Neuron (in vitro differentiated cells): ENCODE measurements around the gene ZIC1.

Experiments used
- H2AFZ ChIP-seq: one replicate; pipeline ENCODE4 v1.6.1; 2013; ENCODE audit warnings: low read depth, mild to moderate bottlenecking, inconsistent platforms, low read length, moderate library complexity
- H3K27me3 ChIP-seq: one replicate; pipeline ENCODE4 v1.6.1; 2013; ENCODE audit warnings: low read length; ENCODE audit not compliant: insufficient read depth
- H3K36me3 ChIP-seq: one replicate; pipeline ENCODE4 v1.6.1; 2013; ENCODE audit warnings: low read length; ENCODE audit not compliant: insufficient read depth
- H3K4me1 ChIP-seq: one replicate; pipeline ENCODE4 v1.6.1; 2013; ENCODE audit warnings: low read length; ENCODE audit not compliant: insufficient read depth
- H3K4me3 ChIP-seq: 2 replicates; pipeline ENCODE4 v1.5.1; 2013; ENCODE audit warnings: mild to moderate bottlenecking, low read length, moderate library complexity
- H3K9me3 ChIP-seq: one replicate; pipeline ENCODE4 v1.6.1; 2013; ENCODE audit warnings: low read length

The ZIC1 gene

GRCh38 chr3:147421184-147421912 is 12.2 kb downstream of the ZIC1 start:
- H3K9me3 ChIP-seq: peaks cover 17% of the 10 kb centered on the region

GRCh38 chr3:147422196-147422595 is 13.0 kb downstream of the ZIC1 start:
- H3K9me3 ChIP-seq: peaks cover 17% of the 10 kb centered on the region
- no peaks in the 10 kb centered on the region for H3K27me3 ChIP-seq
- H3K36me3 ChIP-seq: no peaks in the 10 kb centered on the region
- no peak overlapping the region for H3K4me3 ChIP-seq
- no peak overlapping the region for H2AFZ ChIP-seq
- H3K4me1 ChIP-seq: no peaks in the 10 kb centered on the region

More at GRCh38 chr3:147421184-147421912, 12.2 kb downstream of the ZIC1 start:
- H3K4me1 ChIP-seq: no peaks in the 10 kb centered on the region
- no peak overlapping the region for H3K4me3 ChIP-seq
- no peak overlapping the region for H2AFZ ChIP-seq
- no peaks in the 10 kb centered on the region for H3K36me3 ChIP-seq
- no peaks in the 10 kb centered on the region for H3K27me3 ChIP-seq

- Histone ChIP-seq H3K9me3 (peaks cover 17% of the 10 kb centered on the region), H3K4me3 (peak overlapping the region; percentile 26), H2AFZ (no peak overlapping the region), H3K36me3 (no peaks in the 10 kb centered on the region), H3K4me1 (no peaks in the 10 kb centered on the region), H3K27me3 (no peaks in the 10 kb centered on the region)
Measured at GRCh38 chr3:147422601-147423536, 13.7 kb downstream of the ZIC1 start.

- Histone ChIP-seq H2AFZ (no peak overlapping the region), H3K9me3 (peaks cover 17% of the 10 kb centered on the region), H3K4me1 (no peaks in the 10 kb centered on the region), H3K4me3 (peak overlapping the region; percentile 26), H3K27me3 (no peaks in the 10 kb centered on the region), H3K36me3 (no peaks in the 10 kb centered on the region)
Measured at GRCh38 chr3:147423537-147423797, 14.3 kb downstream of the ZIC1 start.

- Histone ChIP-seq H3K36me3 (no peaks in the 10 kb centered on the region), H3K4me3 (no peak overlapping the region), H2AFZ (no peak overlapping the region), H3K4me1 (no peaks in the 10 kb centered on the region), H3K9me3 (peaks cover 14% of the 10 kb centered on the region), H3K27me3 (no peaks in the 10 kb centered on the region)
Measured at GRCh38 chr3:147423798-147424580, 14.8 kb downstream of the ZIC1 start.

GRCh38 chr3:147424581-147425387 is 15.6 kb downstream of the ZIC1 start:
- Histone ChIP-seq H3K27me3 (no peaks in the 10 kb centered on the region), H3K4me1 (no peaks in the 10 kb centered on the region), H2AFZ (no peak overlapping the region), H3K36me3 (no peaks in the 10 kb centered on the region), H3K9me3 (peaks cover 10% of the 10 kb centered on the region), H3K4me3 (no peak overlapping the region)

- Histone ChIP-seq H3K27me3 (no peaks in the 10 kb centered on the region), H3K4me1 (no peaks in the 10 kb centered on the region), H2AFZ (no peak overlapping the region), H3K4me3 (no peak overlapping the region), H3K36me3 (no peaks in the 10 kb centered on the region), H3K9me3 (peaks cover 4% of the 10 kb centered on the region)
Measured at GRCh38 chr3:147425388-147425850, 16.3 kb downstream of the ZIC1 start.

GRCh38 chr3:147426931-147427330 is 17.8 kb downstream of the ZIC1 start:
- no peak overlapping the region for H2AFZ ChIP-seq
- H3K9me3 ChIP-seq: no peaks in the 10 kb centered on the region
- H3K27me3 ChIP-seq: no peaks in the 10 kb centered on the region
- no peaks in the 10 kb centered on the region for H3K4me1 ChIP-seq
- H3K4me3 ChIP-seq: no peak overlapping the region
- no peaks in the 10 kb centered on the region for H3K36me3 ChIP-seq

GRCh38 chr3:147427746-147428145 is 18.6 kb downstream of the ZIC1 start:
- Histone ChIP-seq H3K27me3 (no peaks in the 10 kb centered on the region), H3K9me3 (no peaks in the 10 kb centered on the region), H2AFZ (no peak overlapping the region)

GRCh38 chr3:147428326-147428725 is 19.2 kb downstream of the ZIC1 start:
- Histone ChIP-seq H2AFZ (no peak overlapping the region), H3K4me1 (no peaks in the 10 kb centered on the region), H3K36me3 (no peaks in the 10 kb centered on the region), H3K9me3 (no peaks in the 10 kb centered on the region), H3K4me3 (no peak overlapping the region), H3K27me3 (no peaks in the 10 kb centered on the region)

More at GRCh38 chr3:147427746-147428145, 18.6 kb downstream of the ZIC1 start:
- H3K36me3 ChIP-seq: no peaks in the 10 kb centered on the region
- no peak overlapping the region for H3K4me3 ChIP-seq
- H3K4me1 ChIP-seq: no peaks in the 10 kb centered on the region

- Histone ChIP-seq H2AFZ (no peak overlapping the region), H3K9me3 (no peaks in the 10 kb centered on the region), H3K27me3 (no peaks in the 10 kb centered on the region), H3K36me3 (no peaks in the 10 kb centered on the region), H3K4me1 (no peaks in the 10 kb centered on the region), H3K4me3 (no peak overlapping the region)
Measured at GRCh38 chr3:147428754-147429153, 19.6 kb downstream of the ZIC1 start.

- no peaks in the 10 kb centered on the region for H3K27me3 ChIP-seq
- no peak overlapping the region for H2AFZ ChIP-seq
- no peaks in the 10 kb centered on the region for H3K9me3 ChIP-seq
- H3K4me3 ChIP-seq: no peak overlapping the region
- H3K36me3 ChIP-seq: no peaks in the 10 kb centered on the region
- H3K4me1 ChIP-seq: no peaks in the 10 kb centered on the region
Measured at GRCh38 chr3:147431751-147432150, 22.6 kb downstream of the ZIC1 start.
